HepG2 (cell line): ENCODE data around the gene TXNDC16. TPM values are rescaled to one million over a fixed set of nuclear protein-coding genes. Genes with fewer than 3 reads are reported as not detected.

Experiments
- ATAC-seq: fragments of 200-7000 bp; cut with Tn5 transposase; 3 replicates; pipeline ENCODE4 v1.9.1; 2020; ENCODE audit warnings: mild to moderate bottlenecking, moderate library complexity
- BruUV-seq: library from RNA; stranded (reverse); fragments of 400-500 nt; replicated peaks from 2 replicates; lab custom pipeline; 2021; lab: Mats Ljungman, UMichigan
- CTCF ChIA-PET: fragments of 300-600 bp; formaldehyde crosslinking; extraction: SDS; loops from one replicate; lab custom pipeline; 2021; ENCODE audit warnings: low total read pairs, inconsistent platforms, low intra/inter-chr PET ratio; lab: Yijun Ruan, JAX
- POLR2A ChIA-PET: fragments of 350-600 bp; sonication (Branson Sonifier 250); formaldehyde crosslinking; loops from one replicate; lab custom pipeline; 2020; ENCODE audit warnings: antibody characterized with exemption, inconsistent platforms; lab: Yijun Ruan, JAX
- DNase-seq: peaks from one replicate; pipeline ENCODE4 v3.0.0-alpha.2; 2015; ENCODE audit warnings: low spot score
- FAIRE-seq: peaks from 3 replicates; lab custom pipeline; 2011; peaks lifted over from hg19 to GRCh38; lab: Jason Lieb, UNC
- H2AFZ ChIP-seq: one replicate; pipeline ENCODE4 v1.6.1; 2011; ENCODE audit warnings: low read length, inconsistent platforms
- H3K27ac ChIP-seq: fragments of 300-600 bp; 3 replicates; pipeline ENCODE4 v1.8.0; 2011; ENCODE audit warnings: mixed run types, mild to moderate bottlenecking, mixed read lengths, low read length, inconsistent platforms; ENCODE audit not compliant: insufficient read depth; ENCODE audit errors: extremely low read length
- H3K27me3 ChIP-seq, 2 experiments: fragments of 200-600 bp in 1 of 2; 2 replicates in 1 of 2; 3 replicates in 1 of 2; pipeline versions ENCODE4 v1.6.0 to v1.8.0; 2011; ENCODE audit warnings: low read length in 2 of 2, mild to moderate bottlenecking in 2 of 2, moderate library complexity in 2 of 2, inconsistent platforms in 1 of 2; ENCODE audit not compliant: insufficient read depth in 2 of 2, control insufficient read depth in 1 of 2
- H3K36me3 ChIP-seq, 2 experiments: fragments of 200-600 bp in 1 of 2; replicated peaks in 1 of 2; 2 replicates in 1 of 2; 3 replicates in 1 of 2; pipeline versions ENCODE4 v1.5.1 to v1.8.0; 2011; ENCODE audit warnings: low read length in 2 of 2, inconsistent platforms in 1 of 2; ENCODE audit not compliant: insufficient read depth in 2 of 2, control insufficient read depth in 1 of 2
- H3K4me1 ChIP-seq: 2 replicates; pipeline ENCODE4 v1.5.1; 2012; ENCODE audit warnings: low read length, inconsistent platforms; ENCODE audit not compliant: insufficient read depth
- H3K4me2 ChIP-seq: 2 replicates; pipeline ENCODE4 v1.6.0; 2011; ENCODE audit warnings: low read depth, low read length, inconsistent platforms
- H3K4me3 ChIP-seq, 3 experiments: fragments of 200-600 bp in 1 of 3; sonication (generic), shearing (Covaris generic) in 1 of 3; replicated peaks in 1 of 3; 2 replicates each; pipeline ENCODE4 v1.5.1; 2011 to 2016; ENCODE audit warnings: low read length in 3 of 3, inconsistent platforms in 2 of 3, low read depth in 2 of 3, mild to moderate bottlenecking in 2 of 3, control low read depth in 1 of 3, mixed read lengths in 1 of 3; ENCODE audit not compliant: insufficient read depth in 1 of 3
- H3K79me2 ChIP-seq: one replicate; pipeline ENCODE4 v1.6.1; 2011; ENCODE audit warnings: low read length, inconsistent platforms; ENCODE audit not compliant: insufficient read depth
- H3K9ac ChIP-seq: 2 replicates; pipeline ENCODE4 v1.6.0; 2011; ENCODE audit warnings: mild to moderate bottlenecking, low read depth, low read length, inconsistent platforms; ENCODE audit not compliant: insufficient read depth
- H3K9me3 ChIP-seq: 2 replicates; pipeline ENCODE4 v1.5.1; 2012; ENCODE audit warnings: mild to moderate bottlenecking, low read length
- H4K20me1 ChIP-seq: 2 replicates; pipeline ENCODE4 v1.6.0; 2011; ENCODE audit warnings: inconsistent platforms, mild to moderate bottlenecking, low read length, moderate library complexity; ENCODE audit not compliant: insufficient read depth
- ATF7 ChIP-seq, 2 experiments: fragments of 450-650 bp in 1 of 2; sonication (generic) in 1 of 2; formaldehyde crosslinking in 1 of 2; IDR thresholded peaks; 2 replicates each; pipeline versions ENCODE4 v1.4.0 to v1.6.1; 2016 to 2020; ENCODE audit warnings: antibody characterized with exemption in 1 of 2, mild to moderate bottlenecking in 1 of 2, missing genetic modification reagents in 1 of 2
- CENPT ChIP-seq: sonication (generic); formaldehyde crosslinking; IDR thresholded peaks from 2 replicates; pipeline ENCODE4 v1.8.0; 2022; ENCODE audit warnings: low read depth, mild to moderate bottlenecking, moderate library complexity, missing genetic modification reagents
- CREB1 ChIP-seq, 2 experiments: fragments of 450-650 bp in 1 of 2; IDR thresholded peaks; 2 replicates each; pipeline ENCODE4 v1.6.1; 2016 to 2017; ENCODE audit warnings: control low read depth in 1 of 2, mild to moderate bottlenecking in 1 of 2, missing compliant biosample characterization in 1 of 2, missing genetic modification characterization in 1 of 2
- ETV5 ChIP-seq: IDR thresholded peaks from 2 replicates; pipeline ENCODE4 v1.6.1; 2018; ENCODE audit warnings: missing biosample characterization, missing genetic modification reagents, inconsistent platforms, borderline replicate concordance
- HNRNPLL ChIP-seq: fragments of 200-400 bp; formaldehyde crosslinking; IDR thresholded peaks from 2 replicates; pipeline ENCODE4 v1.6.1; 2017; ENCODE audit warnings: mild to moderate bottlenecking, low read depth, low read length; ENCODE audit not compliant: poor library complexity, severe bottlenecking
- SIX1 ChIP-seq: sonication (generic); formaldehyde crosslinking; IDR thresholded peaks from 2 replicates; pipeline ENCODE4 v1.4.0; 2020; ENCODE audit warnings: missing genetic modification reagents, borderline replicate concordance
- SRSF1 ChIP-seq: fragments of 200-400 bp; formaldehyde crosslinking; optimal IDR thresholded peaks from 2 replicates; pipeline ENCODE3; 2017; ENCODE audit warnings: mild to moderate bottlenecking, low read depth, low read length, moderate library complexity
- ZMYM4 ChIP-seq: sonication (generic); formaldehyde crosslinking; IDR thresholded peaks from 2 replicates; pipeline ENCODE4 v1.8.1; 2023; ENCODE audit warnings: mild to moderate bottlenecking, missing genetic modification reagents
- ZNF329 ChIP-seq: sonication (generic); formaldehyde crosslinking; IDR thresholded peaks from 2 replicates; pipeline ENCODE4 v1.9.0; 2021; ENCODE audit warnings: low read depth, mild to moderate bottlenecking, missing genetic modification reagents
- WGBS: methylation state at CpG from one replicate; pipeline ENCODE4 v1.1.6; 2017; ENCODE audit warnings: low lambda C conversion rate; 5-methylcytosine and 5-hydroxymethylcytosine counted together
- in situ Hi-C: cut with HindIII; loops from 2 replicates; pipeline ENCODE4 v1.10.0; 2017; ENCODE audit warnings: low pct_unique_long_range_greater_than_20kb; ENCODE audit not compliant: extremely low pct_ligation_motif_present
- intact Hi-C: fragments of 100-400 bp; cut with micrococcal nuclease; formaldehyde crosslinking; loops from one replicate; pipeline ENCODE4 v1.10.0; 2022; ENCODE audit not compliant: unreplicated experiment
- polyA plus RNA-seq, 8 experiments: library from polyadenylated mRNA; depleted of rRNA in 3 of 8; stranded (reverse) in 7 of 8; unstranded in 1 of 8; fragments of >200 nt; fragmentation: Illumina TruSeq in 4 of 8; extraction: Trizol in 4 of 8; gene quantifications; 2 replicates each; pipeline versions ENCODE4 v1.2.1 to v1.2.3, GENCODE V29; 2011 to 2016; ENCODE audit warnings: low read depth in 4 of 8, missing spikeins in 1 of 8, mixed read lengths in 1 of 8; ENCODE audit not compliant: insufficient read depth in 1 of 8
- total RNA-seq, 5 experiments: library from RNA; depleted of rRNA; stranded (reverse); fragments of >200 nt; fragmentation: Illumina TruSeq; extraction: Trizol; gene quantifications; 2 replicates each; pipeline ENCODE4 v1.2.3, GENCODE V29; 2016; ENCODE audit warnings: low read depth in 1 of 5

TXNDC16 gene
- total and polyA plus RNA-seq, 2 of the 13 experiments (the other 11 are each of a cell fraction or from before 2014, with no cell fraction given), result 4.6 to 6.2 TPM

DNA sequence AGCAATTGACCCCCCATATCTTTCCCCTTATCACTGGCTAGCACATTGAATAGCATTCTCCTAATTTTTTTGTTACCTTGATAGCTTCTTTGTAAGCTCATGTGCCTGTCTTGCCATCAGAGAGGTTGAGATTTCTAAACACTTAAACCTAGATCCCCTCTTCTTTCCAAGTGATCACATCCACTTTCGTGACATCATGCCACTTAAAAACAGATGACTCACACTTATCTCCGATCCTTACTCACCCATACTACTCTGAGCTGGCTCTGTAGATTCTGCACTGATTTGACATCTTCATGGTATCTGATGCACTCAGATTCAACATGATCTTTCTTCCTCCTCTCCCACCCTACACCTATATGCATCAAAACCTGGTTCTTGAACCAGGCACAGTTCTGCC lies 10.8 kb upstream of the TXNDC16 start:
- Histone ChIP-seq H3K9me3 (peaks cover 4% of the 10 kb centered on the region; the same call in 1 of the 2 replicates), H4K20me1 (no peaks in the 10 kb centered on the region), H3K4me1 (no peaks in the 10 kb centered on the region), H3K4me2 (no peak overlapping the region)
- 75% methylated on average over 2 of the region's 2 CpGs for WGBS
- TF ChIP-seq CREB1 (IDR thresholded peaks at IDR 0.05) (peak; percentile 64), CREB1 (CRISPR knock-in tag; IDR thresholded peaks at IDR 0.05) (no peak), CENPT (CRISPR knock-in tag) (no peak), ZMYM4 (CRISPR knock-in tag) (no peak), ETV5 (CRISPR knock-in tag) (no peak), ATF7 (IDR thresholded peaks at IDR 0.05) (peak; percentile 25; the same call in 1 of the 2 replicates), ATF7 (CRISPR knock-in tag; IDR thresholded peaks at IDR 0.05) (no peak), SIX1 (CRISPR knock-in tag) (no peak)
- TF ChIP-seq, all 625 proteins: peak for 2
- H3K27ac ChIP-seq, result no peak overlapping the region
- in situ Hi-C loops (no loop called here), intact Hi-C loops (no loop called here)
- no peak for DNase-seq
- POLR2A ChIA-PET, result no interaction called here
- H2AFZ ChIP-seq, result no peak overlapping the region
- no TSS peak for BruUV-seq
- H3K36me3 ChIP-seq, result no peaks in the 10 kb centered on the region; a peak in 1 of 5 replicates
- CTCF ChIA-PET, result no interaction called here
- H3K9ac ChIP-seq, result no peak overlapping the region
- FAIRE-seq, result no peak
- no peak for ATAC-seq
- H3K27me3 ChIP-seq, result no peaks in the 10 kb centered on the region
- H3K79me2 ChIP-seq, result no peaks in the 10 kb centered on the region
- H3K4me3 ChIP-seq, result no peak overlapping the region

DNA sequence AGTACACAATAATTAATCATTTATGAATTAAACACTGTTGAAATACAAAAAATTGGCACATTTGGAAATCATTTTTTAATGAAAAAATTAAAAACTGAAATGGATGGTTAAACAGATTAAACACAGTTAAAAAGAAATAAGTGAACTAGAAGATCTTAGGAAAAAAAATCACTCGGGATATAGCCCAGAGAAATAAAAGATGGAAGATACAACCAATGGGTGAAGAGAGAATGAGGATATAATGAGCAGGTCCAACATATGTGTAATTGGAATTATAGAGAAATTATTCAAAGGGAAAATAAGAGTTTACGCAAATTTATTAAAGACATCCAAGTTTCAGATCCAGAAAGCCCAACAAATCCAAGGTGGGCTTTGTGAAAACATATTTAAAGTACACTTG lies 6.4 kb upstream of the TXNDC16 start:
- ChIA-PET POLR2A (no interaction called here), CTCF (no interaction called here)
- Histone ChIP-seq H3K4me2 (no peak overlapping the region), H3K9me3 (peaks cover 4% of the 10 kb centered on the region; the same call in 1 of the 2 replicates), H3K4me3 (no peak overlapping the region), H3K79me2 (no peaks in the 10 kb centered on the region), H3K9ac (no peak overlapping the region), H4K20me1 (no peaks in the 10 kb centered on the region), H3K4me1 (peaks cover 12% of the 10 kb centered on the region), H3K36me3 (no peaks in the 10 kb centered on the region; a peak in 1 of 5 replicates), H3K27ac (no peak overlapping the region), H2AFZ (no peak overlapping the region), H3K27me3 (no peaks in the 10 kb centered on the region; a peak in 1 of 5 replicates)
- no peak for TF ChIP-seq HNRNPLL
- TF ChIP-seq SRSF1, result no peak
- TF ChIP-seq ZNF329 (CRISPR knock-in tag), result no peak
- DNase-seq, result no peak
- 91% methylated on average over 2 of the region's 2 CpGs for WGBS
- FAIRE-seq, result no peak
- BruUV-seq, result no TSS peak
- intact Hi-C loops (no loop called here), in situ Hi-C loops (no loop called here)
- no peak for ATAC-seq
